GM19463 (cell line): ENCODE data around the gene KCNQ2.

Experiments used
- ATAC-seq: cut with Tn5 transposase; IDR thresholded peaks from one replicate; pipeline ENCODE4 v1.9.1; 2021; ENCODE audit warnings: mild to moderate bottlenecking, moderate library complexity; ENCODE audit not compliant: unreplicated experiment

The KCNQ2 gene

GRCh38 chr20:63501818-63502670 is 29.6 kb upstream of the KCNQ2 start:
- ATAC-seq = no peak

DNA sequence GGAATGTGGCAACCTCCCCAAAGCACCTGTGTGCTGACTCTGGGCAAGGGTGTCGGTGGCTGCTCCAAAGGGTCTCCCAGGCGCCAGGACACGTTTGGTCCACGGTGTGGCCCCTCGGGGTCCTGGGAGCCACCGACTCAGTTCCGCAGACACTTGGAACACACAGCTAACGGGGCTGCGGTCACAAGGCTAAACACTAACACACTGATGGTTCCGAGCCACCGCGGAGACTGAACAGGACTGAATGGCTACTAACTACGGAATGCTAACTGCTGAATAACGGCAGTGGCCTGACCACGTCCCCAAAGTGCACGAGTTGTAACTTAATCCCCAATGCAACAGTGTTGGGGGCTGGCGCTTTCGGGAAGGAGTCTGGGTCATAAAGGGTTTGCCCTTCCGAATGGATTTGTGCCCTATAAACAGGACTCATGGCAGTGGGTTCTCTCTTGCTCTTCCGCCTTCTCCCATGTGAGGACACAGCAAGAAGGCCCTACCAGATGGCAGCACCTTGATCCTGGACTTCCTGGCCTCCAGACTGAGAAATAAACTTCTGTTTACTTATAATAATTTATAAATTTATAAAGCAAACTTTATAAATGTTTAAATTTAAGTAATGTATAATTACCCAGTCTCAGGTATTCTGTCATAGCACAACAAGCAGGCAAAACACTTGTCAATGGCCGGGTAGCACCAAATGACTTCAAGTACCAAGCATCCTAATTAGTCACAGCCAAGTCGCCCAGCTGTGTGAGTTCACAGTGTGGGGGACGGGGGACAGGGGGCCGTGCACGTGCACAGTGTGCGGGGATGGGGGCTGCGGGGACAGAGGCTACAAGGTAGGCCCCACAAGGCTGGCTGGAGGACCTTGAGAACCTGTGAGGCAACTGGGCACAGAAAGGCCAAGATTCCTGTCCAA is 28.7 kb upstream of the KCNQ2 start:
- ATAC-seq = no peak

- ATAC-seq = no peak
Observed at GRCh38 chr20:63500151-63500901, 27.9 kb upstream of the KCNQ2 start.

GRCh38 chr20:63499338-63499969 is 27.0 kb upstream of the KCNQ2 start:
- no peak for ATAC-seq

- ATAC-seq = no peak
Observed at GRCh38 chr20:63498960-63499337, 26.5 kb upstream of the KCNQ2 start, which contains the start of gene EEF1A2. Gene EEF1A2 (minus strand): TSS chr20:63499083. CDS start chr20:63497763, 1,320 bp downstream.

DNA sequence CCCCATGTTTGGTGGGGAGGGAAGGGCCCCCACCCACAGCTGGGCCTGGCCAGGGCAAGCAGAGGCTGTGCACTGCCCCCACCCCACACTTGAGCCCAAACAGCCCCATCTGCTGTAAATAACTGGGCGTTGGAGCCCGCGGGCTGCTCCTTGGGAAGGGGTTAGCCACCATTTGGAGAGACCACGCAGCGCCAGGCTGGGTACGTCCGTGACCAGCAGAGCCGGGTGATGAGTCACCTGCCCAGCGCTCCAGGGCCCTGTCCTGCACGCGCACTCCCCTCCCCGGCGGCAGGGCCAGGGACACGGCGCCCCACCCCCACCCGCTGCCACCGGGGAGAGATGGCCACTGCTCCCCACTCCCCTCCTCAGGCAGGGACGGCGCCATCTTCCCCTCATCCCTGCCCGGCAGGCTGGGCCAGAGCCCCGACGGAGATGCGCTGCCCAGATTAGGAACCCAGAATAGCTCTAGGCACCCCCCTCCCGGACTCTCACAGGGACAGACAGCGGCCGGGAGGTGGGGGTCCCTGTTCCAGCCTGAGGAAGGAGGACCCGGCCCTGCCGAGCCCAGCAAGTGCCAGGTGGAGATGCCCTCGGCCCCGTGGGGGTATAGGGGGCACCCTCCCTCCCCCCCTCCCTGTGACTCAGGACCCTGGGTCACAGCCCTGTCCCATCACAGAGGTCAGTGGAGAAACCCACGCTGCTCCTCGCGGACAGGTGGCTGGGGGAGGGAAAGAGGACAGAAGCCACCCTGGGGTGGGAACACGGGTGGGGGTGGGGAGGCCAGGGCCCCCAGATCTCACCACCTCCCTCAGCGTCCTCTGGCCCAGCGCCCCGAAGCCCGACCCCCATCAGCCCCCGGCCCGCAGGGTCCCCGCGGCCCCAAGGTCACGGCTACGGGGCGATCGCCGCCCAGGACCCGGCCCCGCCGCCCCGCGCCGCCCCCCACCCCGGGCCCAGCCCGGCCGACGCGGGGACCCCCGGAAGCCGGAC is 25.8 kb upstream of the KCNQ2 start:
- ATAC-seq = no peak

- no peak for ATAC-seq
Observed at GRCh38 chr20:63497138-63497945, 24.9 kb upstream of the KCNQ2 start.

- no peak for ATAC-seq
Observed at GRCh38 chr20:63496596-63497120, 24.2 kb upstream of the KCNQ2 start.

- ATAC-seq = no peak
Observed at GRCh38 chr20:63495741-63496595, 23.5 kb upstream of the KCNQ2 start.

DNA sequence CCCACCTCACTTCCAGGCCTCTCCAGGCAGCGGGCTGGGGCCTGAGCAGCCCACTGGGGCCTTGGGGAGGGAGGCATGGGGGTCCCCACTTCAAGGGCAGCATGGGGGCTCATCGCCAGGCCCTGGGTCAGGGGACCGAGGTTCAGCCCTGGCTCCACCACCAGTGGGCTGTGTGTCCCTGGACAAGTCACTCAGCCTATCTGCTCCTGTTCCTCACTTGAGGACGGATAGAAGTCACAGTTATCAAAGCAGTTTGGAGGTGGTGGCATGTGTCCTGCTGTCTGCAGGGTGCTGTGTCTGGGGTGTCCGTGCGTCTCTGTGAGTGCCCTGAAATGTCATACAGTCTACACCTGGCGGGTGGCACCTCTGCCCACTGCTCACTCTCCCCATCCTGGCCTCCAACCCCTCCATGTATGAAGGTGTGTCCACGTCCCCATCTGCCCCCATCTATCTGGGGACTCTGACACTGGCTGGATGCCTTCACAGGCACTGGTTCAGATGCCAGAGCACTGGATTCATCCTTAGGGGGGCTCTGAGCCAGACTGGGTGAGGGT is 22.8 kb upstream of the KCNQ2 start:
- no peak for ATAC-seq

- ATAC-seq = no peak
Observed at GRCh38 chr20:63494420-63495166, 22.1 kb upstream of the KCNQ2 start.

DNA sequence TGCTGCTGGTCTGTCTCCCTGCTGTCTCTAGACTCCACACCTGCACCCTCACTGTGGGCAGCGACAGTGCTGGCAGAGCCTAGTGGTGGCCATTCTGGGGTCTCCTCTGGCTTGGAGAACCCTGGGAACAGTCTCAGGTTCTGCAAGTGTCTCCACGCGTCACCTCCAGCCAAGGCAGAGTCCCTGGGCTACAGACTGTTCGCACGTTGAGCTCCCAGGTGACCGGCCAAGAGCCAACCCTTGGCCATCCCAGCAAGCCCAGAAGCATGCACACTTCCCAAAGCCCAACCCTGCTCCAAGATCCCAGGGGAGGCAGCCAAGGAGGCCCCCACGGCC is 21.6 kb upstream of the KCNQ2 start:
- no peak for ATAC-seq

DNA sequence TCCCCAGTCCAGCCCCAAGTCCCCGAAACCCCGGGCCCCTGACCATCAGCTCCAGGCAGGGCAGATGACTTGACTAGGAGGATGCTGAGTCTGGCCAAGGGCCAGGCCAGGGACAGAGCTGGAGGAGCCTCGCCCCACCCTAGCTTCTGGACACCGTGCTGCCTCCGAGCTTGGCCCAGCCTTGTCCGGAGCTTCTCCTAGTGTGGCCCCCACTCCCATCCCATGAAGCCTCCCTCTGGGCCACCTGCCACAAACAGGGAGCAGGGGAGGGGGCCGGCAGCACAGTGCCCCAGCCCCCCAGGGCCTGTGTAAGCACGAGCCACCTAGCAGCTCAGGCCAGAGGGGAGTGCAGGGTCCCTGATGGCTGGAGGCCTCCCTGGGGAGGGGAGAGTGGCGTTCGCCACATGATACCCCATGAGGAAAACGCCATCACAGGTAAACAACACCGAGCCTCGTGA is 21.1 kb upstream of the KCNQ2 start:
- ATAC-seq = no peak

- no peak for ATAC-seq
Observed at GRCh38 chr20:63492982-63493381, 20.5 kb upstream of the KCNQ2 start.

DNA sequence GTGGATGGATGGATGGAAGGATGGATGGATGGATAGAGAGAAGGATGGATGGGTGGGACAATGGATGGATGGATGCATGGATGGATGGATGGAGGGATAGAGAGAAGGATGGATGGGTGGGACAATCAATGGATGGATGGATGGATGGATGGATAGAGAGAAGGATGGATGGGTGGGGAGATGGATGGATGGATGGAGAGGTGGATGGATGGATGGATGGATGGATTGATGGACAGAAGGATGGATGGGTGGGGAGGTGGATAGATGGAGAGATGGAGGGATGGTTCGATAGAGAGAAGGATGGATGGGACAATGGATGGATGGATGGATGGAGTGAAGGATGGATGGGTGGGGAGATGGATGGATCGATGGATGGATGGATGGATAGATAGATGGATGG is 20.1 kb upstream of the KCNQ2 start:
- ATAC-seq = no peak

DNA sequence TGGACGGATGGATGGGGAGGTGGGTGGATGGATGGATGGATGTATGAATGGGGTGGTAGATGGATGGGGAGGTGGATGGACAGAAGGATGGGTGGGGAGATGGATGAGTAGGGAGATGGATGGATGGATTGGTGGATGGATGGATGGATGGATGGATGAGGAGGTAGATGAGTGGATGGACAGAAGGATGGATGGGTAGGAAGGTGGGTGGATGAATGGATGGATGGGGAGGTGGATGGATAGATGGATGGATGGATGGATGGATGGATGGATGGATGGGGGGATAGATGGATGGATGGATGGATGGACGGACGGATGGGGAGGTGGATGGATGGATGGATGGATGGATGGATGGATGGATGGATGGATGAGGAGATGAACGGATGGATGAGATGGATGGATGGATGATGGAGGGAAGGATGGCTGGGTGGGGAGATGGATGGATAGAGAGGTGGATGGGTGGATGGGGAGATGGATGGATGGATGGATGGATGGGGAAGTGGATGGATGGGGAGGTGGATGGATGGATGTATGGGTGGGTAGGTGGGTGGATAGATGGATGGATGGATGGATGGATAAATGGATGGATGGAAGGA is 19.3 kb upstream of the KCNQ2 start:
- ATAC-seq = no peak
